GM19438 (cell line): ENCODE results near the gene DEPDC7.
"Not testable (repeated sequence)": the region's sequence is repeated elsewhere in the genome, so short reads cannot be mapped to it uniquely, and the experiment has no call there.

Source experiments
- ATAC-seq: cut with Tn5 transposase; IDR thresholded peaks from one replicate; pipeline ENCODE4 v1.9.1; 2021; ENCODE audit warnings: low read depth; ENCODE audit not compliant: unreplicated experiment

The DEPDC7 gene

DNA sequence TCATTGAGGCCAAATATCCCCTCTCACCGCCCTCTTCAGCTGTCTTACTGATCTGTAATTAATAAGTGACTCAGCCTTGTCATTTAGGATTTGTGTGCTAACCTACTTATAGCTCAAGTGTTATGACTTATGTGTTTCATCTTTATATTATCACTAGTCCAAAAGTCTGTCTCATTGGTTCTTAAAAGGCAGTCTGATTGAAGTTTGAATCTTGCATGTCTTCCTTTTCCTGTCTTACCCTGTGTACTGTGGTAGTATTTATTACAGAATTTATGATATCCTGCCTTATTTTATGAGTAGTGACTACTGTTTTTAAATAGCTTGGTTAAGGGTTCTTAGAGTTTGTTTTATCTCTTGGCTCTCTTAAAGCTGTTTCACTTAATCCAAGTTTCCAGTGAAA, 6.3 kb downstream of the DEPDC7 start:
- no peak for ATAC-seq

DNA sequence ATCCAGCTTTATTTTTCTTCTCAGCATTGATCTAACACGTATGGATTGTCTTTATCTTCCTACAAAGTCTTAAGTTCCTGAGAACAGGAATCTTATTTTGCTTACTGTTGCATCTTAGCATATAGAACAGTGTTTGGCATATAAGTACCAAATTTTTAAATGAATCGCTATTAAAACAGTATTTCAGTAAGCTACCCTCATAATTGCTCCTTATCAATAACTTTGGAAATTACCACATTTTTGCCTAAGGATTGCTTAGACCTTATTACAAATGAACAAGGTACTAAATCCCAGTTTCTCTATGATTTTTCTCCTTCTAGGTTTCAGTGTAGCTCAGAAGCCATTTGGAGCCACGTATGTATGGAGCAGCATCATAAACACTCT, 9.7 kb downstream of the DEPDC7 start:
- no peak for ATAC-seq

DNA sequence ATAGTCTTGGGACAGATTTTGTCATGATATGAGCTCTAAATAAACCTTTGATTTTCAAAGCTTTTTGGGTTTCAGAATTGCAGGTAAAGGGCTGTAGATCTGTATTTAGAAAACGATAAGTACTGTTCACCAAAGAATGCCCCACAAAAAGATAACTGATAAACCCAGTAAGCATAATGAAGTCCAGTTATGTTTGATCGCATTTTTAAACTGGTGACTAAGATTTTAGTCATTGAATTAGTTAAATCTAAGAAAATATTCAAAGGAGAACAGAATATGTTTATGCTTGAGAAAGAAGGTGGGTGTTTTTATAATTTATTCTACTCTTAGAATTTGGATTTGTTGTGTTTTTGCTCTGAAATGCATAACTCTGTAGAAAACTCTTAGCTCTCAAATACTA, 11.6 kb downstream of the DEPDC7 start:
- ATAC-seq, result no peak

DNA sequence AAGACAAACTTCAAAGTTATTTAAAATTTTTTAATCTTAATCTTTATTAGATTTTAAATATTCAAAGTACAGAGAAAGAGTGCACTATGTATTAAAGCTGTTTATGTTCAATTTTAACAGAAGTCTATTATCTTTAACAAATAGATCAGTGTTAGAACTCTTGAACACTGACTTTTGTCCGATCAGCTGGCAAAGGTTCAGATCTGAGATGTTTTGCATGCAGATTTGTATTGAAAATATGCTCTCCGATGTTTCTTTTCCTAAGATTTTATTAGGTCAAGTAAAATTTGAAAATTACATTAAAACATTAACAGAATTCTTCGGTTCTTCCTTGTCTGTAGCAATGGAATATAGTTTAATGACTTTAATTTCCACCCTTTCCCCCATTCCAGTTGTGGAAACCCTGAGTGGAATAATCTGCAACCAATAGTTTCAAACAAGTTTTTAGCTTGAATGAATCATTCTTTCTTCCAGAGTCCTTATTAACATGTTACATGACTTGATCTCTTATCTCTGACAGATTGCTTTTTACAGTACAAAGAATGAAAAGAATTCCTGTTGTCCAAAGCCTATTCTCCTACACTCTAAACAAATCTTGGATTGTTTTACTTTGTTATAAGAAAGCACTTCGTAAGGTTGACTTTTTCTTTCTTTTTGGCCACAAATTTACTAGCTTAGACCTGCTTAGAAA, 12.3 kb downstream of the DEPDC7 start:
- ATAC-seq, result no peak

DNA sequence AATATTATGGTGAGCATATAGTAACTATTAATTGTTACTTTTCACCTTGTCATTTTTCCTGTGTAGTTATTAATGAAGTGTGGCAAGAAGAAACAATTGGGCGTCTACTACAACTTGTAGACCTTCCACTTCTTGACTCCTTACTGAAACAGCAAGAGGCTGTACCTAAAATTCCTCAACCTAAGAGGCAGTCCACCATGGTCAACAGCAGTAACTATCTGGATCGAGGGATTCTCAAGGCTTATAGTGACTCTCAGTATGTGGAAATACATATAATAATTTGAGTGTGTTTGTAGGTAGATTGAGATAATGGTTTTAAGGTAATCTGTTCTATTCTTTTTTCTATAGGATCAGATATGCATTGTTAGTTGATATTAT, 12.8 kb downstream of the DEPDC7 start:
- ATAC-seq, result no peak

DNA sequence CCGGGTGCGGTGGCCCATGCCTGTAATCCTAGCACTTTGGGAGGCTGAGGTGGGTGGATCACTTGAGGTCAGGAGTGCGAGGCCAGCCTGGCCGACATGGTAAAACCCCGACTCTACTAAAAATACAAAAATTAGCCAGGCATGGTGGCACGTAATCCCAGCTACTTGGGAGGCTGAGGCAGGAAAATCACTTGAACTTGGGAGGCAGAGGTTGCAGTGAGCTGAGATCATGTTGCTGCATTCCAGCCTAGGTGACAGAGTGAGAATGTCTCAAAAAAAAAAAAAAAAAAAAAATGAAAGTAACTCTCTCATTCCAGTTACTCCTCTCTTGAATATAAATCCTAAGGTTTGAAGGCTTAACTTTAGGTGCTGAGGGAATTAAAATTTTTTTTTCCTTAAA, 13.5 kb downstream of the DEPDC7 start:
- ATAC-seq, result not testable (repeated sequence)

DNA sequence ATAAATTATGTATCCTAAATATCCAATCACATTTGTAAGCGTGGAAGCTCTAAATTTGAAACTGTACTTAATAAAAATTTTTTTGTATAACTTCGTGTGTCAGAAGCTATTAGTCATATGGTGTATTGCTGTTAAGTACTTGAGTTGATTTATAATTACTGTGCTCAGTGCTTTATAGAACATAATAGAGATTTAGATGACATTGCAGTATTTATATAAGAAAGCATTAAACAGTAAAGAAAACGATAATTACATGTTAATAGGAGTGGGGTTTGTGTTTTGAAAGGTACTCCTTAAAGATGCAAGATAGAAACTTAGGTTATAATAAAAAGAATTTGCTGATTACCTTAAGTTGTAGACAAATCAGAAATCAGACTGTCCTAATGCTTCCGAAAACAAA, 17.8 kb downstream of the DEPDC7 start:
- no peak for ATAC-seq

DNA sequence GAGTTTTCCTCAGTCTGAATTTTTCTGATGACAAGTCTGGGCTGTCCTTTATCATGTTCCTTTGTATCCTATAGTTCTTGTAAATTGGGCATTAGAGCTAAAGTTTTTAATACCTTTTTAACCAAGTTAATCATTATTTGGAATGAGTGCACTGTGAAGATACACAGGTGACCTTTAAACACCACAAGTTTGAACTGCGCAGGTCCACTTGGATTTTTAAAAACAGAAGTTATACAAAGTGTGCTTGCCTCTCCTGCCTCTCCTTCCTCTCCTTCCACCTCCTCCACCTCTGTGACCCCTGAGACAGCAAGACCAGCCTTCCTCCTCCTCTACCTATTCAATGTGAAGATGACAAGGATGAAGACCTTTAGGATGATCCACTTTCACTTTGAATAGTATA, 19.3 kb downstream of the DEPDC7 start:
- no peak for ATAC-seq

DNA sequence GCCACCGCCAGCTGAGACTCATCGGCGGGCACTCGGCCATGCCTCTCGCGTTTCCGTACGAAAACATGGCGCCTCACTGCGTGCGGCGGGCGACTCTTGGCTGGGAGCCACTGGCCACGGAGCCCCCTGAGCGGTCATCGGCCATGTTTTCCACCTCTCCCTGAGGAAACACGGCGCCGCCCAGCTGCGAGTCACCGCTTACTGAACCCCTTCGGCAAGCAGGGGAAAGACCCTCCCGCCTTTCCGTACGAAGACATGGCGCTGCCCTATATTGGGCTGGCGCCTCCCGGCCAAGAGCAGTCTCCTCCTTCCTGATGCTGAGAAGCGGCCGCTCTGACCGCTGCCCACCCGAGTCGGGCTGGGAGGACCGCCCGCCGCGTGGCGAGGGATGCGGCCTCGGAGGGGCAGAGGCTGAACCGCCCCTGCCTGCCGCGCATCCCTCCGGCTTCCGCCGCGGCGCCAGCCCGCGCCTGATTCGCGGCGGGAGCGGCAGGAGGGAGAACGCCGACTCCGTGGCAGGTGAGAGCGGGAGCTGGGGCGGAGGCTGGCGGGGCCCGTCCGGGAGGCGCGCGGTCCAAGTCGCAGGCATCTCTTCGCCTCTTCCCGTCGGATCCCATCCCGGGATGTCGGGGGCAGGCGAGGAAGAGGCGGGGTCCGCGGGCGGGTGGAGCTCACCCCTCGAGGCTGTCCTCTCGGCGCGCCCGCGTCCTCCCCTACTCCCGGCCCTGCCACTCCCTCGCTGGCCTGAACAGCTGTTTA, 23.8 kb downstream of the DEPDC7 start, which contains the start of gene TCP11L1:
TSS of gene TCP11L1 (plus strand) at position 299 of the 759 bp plus-strand sequence. CDS start 4,202 bp downstream, outside the sequence.
- ATAC-seq, result peak; percentile 78

DNA sequence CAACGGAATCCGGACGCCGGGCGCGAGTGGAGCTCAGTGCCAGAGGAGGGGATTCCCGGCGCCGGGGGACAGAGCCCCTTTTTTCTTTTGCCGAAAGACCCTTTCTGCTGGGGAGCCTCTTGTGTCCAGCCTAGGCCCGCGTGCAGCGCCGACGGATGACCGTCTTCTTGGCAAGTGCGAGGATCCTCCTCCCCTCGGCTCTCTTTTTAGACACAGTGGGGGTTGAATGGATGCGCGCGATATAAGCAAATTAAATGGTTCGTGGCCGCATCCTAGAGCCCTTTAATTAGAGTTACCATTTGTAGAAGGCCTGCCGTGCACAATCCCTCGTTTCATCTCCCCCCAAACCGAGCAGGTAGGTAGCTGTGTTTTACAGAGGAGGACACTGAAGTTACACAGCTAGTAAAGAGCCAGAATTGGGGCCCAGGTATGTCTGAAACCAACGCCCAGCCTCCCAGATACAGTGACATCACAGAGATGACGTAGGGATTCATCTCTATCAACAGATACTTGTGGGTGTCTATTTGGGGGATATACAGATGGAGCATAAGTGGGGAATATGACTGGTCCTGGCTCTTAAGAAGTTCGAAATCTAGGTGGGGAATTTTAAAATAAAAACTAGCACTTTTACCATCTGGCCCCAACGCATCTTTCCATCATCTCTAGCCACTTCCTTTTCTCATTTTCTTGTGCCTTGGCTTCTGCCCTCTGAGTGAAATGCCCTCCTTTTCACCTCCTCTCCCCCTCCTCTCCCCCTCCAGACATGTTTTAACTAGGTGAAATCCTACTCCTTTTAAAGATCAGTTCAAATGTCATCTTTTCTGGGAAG, 24.6 kb downstream of the DEPDC7 start:
- peak; percentile 18 for ATAC-seq

DNA sequence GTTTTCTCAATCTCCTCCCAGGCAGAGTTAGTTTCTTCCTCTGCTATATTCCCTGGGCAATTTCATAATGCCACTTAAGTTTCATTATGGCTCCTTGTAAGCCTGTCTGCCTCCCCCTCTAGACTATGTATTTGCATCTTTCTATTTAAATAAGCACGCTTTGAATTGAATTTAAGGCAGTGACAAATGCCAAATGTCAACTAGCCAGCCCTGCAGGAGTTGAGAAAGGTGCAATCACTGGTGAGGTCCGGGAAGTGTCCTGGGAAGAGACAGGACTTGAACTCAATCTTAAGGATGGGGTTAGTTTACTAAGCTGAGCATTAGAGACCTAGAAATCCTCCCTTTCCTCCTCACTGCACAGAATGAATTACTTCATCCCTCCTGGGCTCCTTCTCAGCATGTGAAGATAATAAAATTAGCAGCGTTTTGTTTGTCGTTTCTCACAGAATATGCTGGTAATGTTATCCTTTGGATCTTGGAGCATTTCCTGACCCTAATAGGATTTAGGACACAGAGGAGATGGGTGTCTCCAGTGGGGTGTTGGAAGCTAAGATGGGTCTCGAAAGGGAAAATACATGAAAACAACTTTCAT, 25.3 kb downstream of the DEPDC7 start:
- no peak for ATAC-seq

DNA sequence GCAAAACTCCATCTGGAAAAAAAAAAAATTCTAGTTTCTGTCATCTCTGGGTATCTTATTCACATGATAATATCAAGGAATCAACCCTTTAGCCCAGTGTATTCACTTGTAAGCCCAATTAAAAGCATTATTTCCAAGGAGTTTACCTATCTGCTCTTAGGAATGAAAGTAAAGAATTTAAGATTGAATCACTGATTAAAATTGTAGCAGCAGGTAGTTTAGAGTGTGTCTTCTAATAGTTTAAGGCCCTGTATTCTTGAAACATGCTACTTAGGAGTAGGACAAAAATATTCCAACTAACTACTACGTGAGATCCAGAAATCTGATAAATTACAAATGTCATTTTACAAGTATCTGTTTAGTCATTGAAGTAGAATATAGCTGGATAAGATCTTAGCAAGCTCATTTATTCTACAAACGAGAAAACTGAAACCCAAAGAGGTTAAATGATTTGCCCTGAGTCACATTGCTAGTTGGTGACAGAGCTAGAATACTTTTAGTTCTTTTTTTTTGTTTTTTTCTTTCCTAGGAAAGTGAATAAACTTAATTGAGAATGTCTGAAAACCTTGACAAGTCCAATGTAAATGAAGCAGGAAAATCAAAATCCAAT, 27.6 kb downstream of the DEPDC7 start:
- no peak for ATAC-seq

DNA sequence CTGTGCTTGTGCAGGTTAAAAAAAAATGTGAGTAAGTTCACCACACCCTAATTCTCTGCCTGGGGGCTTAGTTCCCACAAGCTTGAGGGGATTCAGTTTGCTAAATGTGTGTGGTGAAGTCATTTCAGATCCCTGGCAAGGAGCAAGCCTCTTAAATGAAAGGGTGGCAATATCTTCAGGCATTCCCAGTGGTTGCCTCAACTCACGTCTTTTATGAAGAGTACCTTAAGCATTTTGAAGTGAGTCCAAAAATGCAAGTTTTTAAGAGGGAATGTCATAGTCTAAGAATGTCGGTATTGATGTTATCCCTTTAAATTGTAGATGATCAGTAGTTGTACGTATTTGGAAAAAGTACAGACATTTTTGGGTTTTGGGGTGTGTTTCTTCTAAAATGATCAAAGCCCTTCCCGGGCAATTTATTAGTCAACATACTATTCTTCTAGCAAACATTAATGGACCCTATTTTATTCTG, 28.6 kb downstream of the DEPDC7 start:
- ATAC-seq, result no peak

DNA sequence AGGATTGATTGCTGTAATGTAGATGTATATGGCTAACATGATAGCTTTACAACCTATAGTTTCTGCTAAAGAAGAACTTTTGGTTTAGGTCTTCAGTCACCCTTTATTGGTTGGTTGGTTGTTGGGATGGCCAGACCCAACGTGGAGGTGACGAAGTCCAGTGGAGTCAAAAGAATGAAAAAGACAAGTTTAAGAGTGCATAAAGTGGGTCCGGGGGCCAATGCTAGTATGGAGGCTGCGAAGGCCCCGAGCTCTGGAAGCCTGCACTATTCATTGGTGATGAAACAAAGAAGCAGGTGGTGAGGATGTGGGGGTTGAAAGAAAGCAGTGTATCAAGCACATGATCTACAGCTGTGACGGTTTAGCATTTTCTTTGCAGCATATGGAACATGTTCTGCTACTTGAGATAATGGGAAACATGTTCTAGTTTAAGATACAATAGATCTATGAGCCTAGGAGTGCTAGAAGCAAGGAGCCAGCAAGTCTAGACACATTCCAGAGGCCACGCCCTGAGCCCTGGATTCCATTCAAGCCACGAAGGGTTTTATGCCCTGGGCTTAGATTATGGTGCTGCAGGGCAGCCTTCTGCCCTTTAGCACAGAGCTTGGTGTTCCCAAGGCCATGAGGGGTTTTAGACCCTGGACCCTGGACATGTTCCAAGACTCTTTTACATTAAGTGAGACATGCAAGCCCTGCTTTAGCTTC, 30.0 kb downstream of the DEPDC7 start:
- ATAC-seq, result no peak

DNA sequence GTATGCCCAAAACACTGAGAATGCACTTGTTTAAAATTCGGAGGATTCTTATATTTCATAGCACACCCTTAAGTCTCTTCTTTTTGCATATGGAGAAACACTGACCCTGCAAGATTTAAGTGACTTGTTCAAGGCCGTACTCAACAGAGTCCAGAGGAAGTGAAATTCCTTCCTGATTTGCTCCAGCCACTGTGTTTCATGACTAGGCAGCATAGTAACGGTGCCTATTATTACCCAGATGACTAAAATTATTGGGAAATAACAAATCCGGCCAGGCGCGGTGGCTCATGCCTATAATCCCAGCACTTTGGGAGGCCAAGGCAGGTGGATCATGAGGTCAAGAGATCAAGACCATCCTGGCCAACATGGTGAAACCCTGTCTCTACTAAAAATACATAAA, 33.0 kb downstream of the DEPDC7 start:
- ATAC-seq, result not testable (repeated sequence)

DNA sequence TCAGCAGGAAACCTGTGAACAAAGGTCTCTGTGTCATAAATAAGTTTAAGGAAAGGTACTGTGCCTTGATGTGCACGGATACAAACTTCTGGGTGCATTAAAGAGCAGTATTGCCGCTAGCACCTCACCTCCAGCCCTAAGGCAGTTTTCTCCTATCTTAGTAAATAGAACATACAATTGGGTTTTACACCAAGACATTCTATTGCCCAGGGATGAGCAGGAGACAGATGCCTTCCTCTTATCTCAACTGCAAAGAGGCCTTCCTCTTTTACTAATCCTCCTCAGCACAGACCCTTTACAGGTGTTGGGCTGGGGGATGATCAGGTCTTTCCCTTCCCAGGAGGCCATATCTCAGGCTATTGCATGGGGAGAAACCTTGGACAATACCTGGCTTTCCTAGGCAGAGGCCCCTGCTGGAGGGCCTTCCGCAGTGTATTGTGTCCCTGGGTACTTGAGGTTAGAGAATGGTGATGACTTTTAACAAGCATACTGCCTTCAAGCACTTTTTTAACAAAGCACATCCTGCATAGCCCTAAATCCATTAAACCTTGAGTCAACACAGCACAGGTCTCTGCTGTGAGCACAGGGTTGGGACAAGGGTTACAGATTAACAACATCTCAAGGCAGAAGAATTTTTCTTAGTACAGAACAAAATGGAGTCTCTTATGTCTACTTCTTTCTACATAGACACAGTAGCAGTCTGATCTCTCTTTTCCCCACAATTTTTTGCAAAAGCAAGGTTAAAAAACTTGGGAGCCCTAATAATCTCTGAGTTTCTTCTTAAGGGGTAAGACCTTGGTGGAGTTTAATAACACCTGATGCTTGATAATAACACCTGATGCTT, 34.1 kb downstream of the DEPDC7 start:
- not testable (repeated sequence) for ATAC-seq

DNA sequence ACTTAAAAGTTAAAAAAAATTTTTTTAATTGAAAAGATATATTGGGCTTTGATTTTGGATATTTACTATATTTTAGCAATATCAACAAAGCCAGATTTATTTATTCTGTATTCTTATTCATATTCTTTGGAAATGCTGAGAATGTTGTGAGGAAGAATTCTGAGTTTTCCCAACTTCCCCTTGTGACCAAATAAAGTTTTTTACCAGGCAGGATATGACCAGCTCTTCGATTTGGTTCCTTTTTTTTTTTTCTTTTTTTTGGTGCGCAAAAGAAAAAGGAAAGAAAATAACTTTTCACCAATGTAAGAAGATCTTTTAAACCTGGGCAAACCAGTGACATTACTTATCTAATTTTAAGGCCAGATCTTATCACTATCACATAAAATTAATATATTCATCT, 36.6 kb downstream of the DEPDC7 start:
- no peak for ATAC-seq

DNA sequence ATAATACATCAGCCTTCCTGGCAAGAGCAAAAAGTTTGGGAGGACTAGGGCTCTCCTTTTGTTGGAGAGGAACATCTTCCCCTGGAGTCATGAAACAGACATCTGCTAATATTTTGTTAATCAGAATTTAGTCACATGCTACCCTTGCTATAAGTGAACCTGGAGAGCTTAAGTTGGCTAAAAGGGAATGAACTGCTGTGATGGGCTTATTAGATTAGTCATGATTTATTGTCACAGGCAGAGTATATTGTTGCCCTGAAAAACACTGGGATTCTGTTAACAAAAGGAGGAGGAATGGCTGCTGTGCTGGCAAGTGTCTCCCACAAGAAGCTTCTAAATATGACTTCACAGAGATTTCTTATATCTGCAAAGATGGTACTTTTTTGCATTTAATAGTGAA, 39.7 kb downstream of the DEPDC7 start:
- no peak for ATAC-seq

DNA sequence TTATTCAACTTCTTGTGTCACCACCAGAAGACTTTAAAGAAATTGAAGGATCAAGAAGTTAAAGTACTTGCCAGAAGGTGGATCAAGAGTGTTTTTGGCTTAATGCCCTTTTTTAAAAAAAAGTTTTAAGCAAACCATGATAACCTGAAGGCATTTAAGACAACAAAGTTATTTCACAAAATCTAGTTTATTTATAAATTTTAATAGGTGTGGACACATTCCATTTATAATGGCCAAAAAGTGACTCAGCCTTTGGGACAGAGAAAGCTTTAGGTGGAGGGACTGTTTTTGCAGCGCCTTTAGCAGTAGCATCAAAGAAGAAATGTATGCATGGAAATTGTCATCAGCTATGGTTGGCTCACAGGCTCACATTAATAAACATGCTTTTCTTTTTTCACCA, 41.6 kb downstream of the DEPDC7 start:
- no peak for ATAC-seq
